Heart left ventricle (tissue), 16 donors: ENCODE results near the gene CEP85. TPM values are rescaled to one million over a fixed set of nuclear protein-coding genes. Genes with fewer than 3 reads are reported as not detected.
A peak's percentile ranks its signal among the peaks of the same experiment; 100 is the strongest.

Experiments
- ATAC-seq, 4 donors: fragments of 200-7000 bp; cut with Tn5 transposase; one replicate each; pipeline ENCODE4 v1.9.1; 2020 to 2022; ENCODE audit warnings: moderate library complexity in 4 of 4, mild to moderate bottlenecking in 3 of 4, moderate number of reproducible peaks in 1 of 4
- DNase-seq, 5 donors: peaks; one replicate each; pipeline ENCODE4 v3.0.0-alpha.2; 2020
- H3K27ac ChIP-seq, 12 donors: fragments of 200-600 bp; sonication (generic) in 4 of 12; one replicate each; pipeline versions ENCODE4 v1.5.0 to v1.8.0; 2016 to 2022; ENCODE audit warnings: mild to moderate bottlenecking in 2 of 12
- H3K27me3 ChIP-seq, 9 donors: fragments of 200-600 bp; sonication (generic) in 2 of 9; one replicate each; pipeline versions ENCODE4 v1.5.1 to v1.8.0; 2016 to 2022; ENCODE audit warnings: mild to moderate bottlenecking in 3 of 9
- H3K36me3 ChIP-seq, 9 donors: fragments of 200-600 bp; sonication (generic) in 2 of 9; one replicate each; pipeline versions ENCODE4 v1.5.0 to v1.8.0; 2018 to 2022; ENCODE audit warnings: mild to moderate bottlenecking in 2 of 9
- H3K4me1 ChIP-seq, 12 donors: fragments of 200-600 bp; sonication (generic) in 4 of 12; one replicate each; pipeline versions ENCODE4 v1.5.0 to v1.8.0; 2016 to 2022; ENCODE audit warnings: mild to moderate bottlenecking in 3 of 12
- H3K4me3 ChIP-seq, 12 donors: fragments of 200-600 bp; sonication (generic) in 4 of 12; one replicate each; pipeline versions ENCODE4 v1.5.0 to v1.8.0; 2017 to 2022; ENCODE audit warnings: mild to moderate bottlenecking in 9 of 12, moderate library complexity in 4 of 12
- H3K9me3 ChIP-seq, 12 donors: fragments of 200-600 bp; sonication (generic) in 4 of 12; one replicate each; pipeline versions ENCODE4 v1.5.0 to v1.8.0; 2016 to 2022; ENCODE audit warnings: mild to moderate bottlenecking in 1 of 12
- CTCF ChIP-seq, 12 donors: fragments of 200-600 bp; sonication (generic) in 4 of 12; IDR thresholded peaks; one replicate each; pipeline versions ENCODE4 v1.5.0 to v1.8.0; 2018 to 2022; ENCODE audit warnings: antibody characterized with exemption in 12 of 12, mild to moderate bottlenecking in 5 of 12
- POLR2A ChIP-seq, 2 donors: fragments of 450-650 bp; IDR thresholded peaks; one replicate each; pipeline ENCODE4 v1.6.1; 2017; ENCODE audit warnings: antibody characterized with exemption in 2 of 2, mild to moderate bottlenecking in 2 of 2, moderate library complexity in 2 of 2
- WGBS, 4 donors: extraction: QIAGEN DNeasy Blood & Tissue Kit in 2 of 4; methylation state at CpG; one replicate each; pipeline versions ENCODE4 v1.1.5 to v1.1.7; 2013 to 2018; 5-methylcytosine and 5-hydroxymethylcytosine counted together
- intact Hi-C, 10 donors: fragments of 100-400 bp; cut with DNase I; formaldehyde crosslinking; loops; one replicate each; pipeline versions ENCODE4 v1.11.1 to v1.14.2; 2022
- polyA plus RNA-seq, 2 donors: library from polyadenylated mRNA; stranded (reverse); fragments of 200-250 nt; gene quantifications; one replicate each; pipeline ENCODE4 v1.2.3, GENCODE V29; 2013
- total RNA-seq, 9 donors: library from RNA; depleted of rRNA in 2 of 9; stranded (reverse); fragments of >200 nt in 2 of 9; fragmentation: NEBNext Ultra II Directional in 3 of 9; extraction: Animal tissue kit (Norgen Biotek cat#: 25700) in 3 of 9; gene quantifications; one replicate each; pipeline versions ENCODE4 v1.1.0 to v1.2.4, GENCODE V29; 2016 to 2023
- donor health status: ischemic (EF 13 %, LVEDD 7.1; RV severe dilation, severe dysfunction).
- donor health status: healthy with polysubstance abuse.
- donor health status: DM: no; HTN: yes; CAD: no.
- donor health status: DM: no; HTN: no; CAD: no.
- donor health status: ischemic (EF 25% LVEDD 6.9; RV normal size, moderate dysfunction).
- donor health status: ischemic (EF 25% LVEDD 5.7; RV mildly dilated, moderate dysfunction).
- donor health status: healthy.
- donor health status: DM: yes; HTN: yes; CAD: no.
- donor health status: ischemic (EF 35%, LVEDD 5.7; RV mildly dilated, moderate dysfunction).
- donor health status: nonischemic (EF 11% LVEDD 7.7; RV severe dilation, severe dysfunction).
- donor health status: DM: yes; HTN: yes; CAD: no.
- donor health status: PGD.
- donor health status: ischemic (EF 29% LVEDD 5.4; RV normal size, mild dysfunction).
- donor health status: nonischemic (EF 23%, LVEDD 6.1; RV moderate dilation, normal function).

The CEP85 gene
- total and polyA plus RNA-seq, 11 donors: 13.4 to 180 (median 41.6) TPM

GRCh38 chr1:26213335-26213905 lies 20.6 kb upstream of the CEP85 start:
- Histone ChIP-seq H3K4me1 (peaks cover 0 to 5% (median 0%) of the 10 kb centered on the region in 12 donors), H3K27ac (no peak overlapping the region), H3K27me3 (peaks cover 0 to 3% (median 0%) of the 10 kb centered on the region in 9 donors), H3K4me3 (no peak overlapping the region), H3K36me3 (no peaks in the 10 kb centered on the region), H3K9me3 (no peaks in the 10 kb centered on the region)
- intact Hi-C loops: no loop called here
- ATAC-seq (no peak), DNase-seq (no peak)
- TF ChIP-seq POLR2A (IDR thresholded peaks at IDR 0.05) (no peak), CTCF (IDR thresholded peaks at IDR 0.05) (no peak)
- WGBS, 4 donors: 85 to 91% (median 89%) methylated on average over 6 of the region's 6 CpGs

- H3K27ac ChIP-seq: no peak overlapping the region
- DNase-seq: no peak
- intact Hi-C loops: no loop called here
- H3K36me3 ChIP-seq: no peaks in the 10 kb centered on the region
- H3K9me3 ChIP-seq: no peaks in the 10 kb centered on the region
- no peak for ATAC-seq
- H3K4me1 ChIP-seq: peaks cover 0 to 4% (median 0%) of the 10 kb centered on the region in 12 donors
- no peak overlapping the region for H3K4me3 ChIP-seq
- H3K27me3 ChIP-seq: no peaks in the 10 kb centered on the region
- WGBS, 4 donors: 46 to 86% (median 56%) methylated on average over 3 of the region's 3 CpGs
- no peak for TF ChIP-seq POLR2A (IDR thresholded peaks at IDR 0.05)
- no peak for TF ChIP-seq CTCF (IDR thresholded peaks at IDR 0.05)
These were observed 18.8 kb upstream of the CEP85 start for GRCh38 chr1:26215246-26215645.

DNA sequence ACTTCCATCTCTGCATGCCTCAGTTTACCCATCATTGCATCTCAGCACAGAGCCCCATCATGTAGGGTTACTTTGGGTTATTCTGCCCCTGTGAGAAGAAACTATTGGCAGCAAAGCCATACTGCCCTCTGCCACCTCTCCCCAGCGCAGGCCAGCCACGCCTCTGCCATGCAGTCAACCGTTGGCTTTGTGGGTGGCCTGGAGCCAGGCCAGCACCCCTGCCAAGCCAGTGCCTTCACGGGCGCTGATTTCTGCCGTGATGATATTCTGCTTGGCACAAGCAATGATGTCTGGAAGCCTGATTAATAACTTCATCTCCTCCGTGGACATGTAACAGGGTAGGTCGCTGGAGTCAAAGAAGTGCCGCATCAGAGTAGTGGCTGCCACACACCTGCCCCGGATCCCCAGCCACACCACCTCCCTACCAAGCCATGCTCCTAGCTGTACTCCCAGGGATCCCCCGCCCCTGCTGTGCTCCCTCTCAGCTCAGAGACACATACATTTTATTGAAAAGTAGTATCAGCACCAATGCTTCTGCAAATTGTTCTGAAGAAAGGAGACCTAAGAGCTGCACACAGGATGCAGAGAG lies 15.0 kb upstream of the CEP85 start:
- Histone ChIP-seq H3K27ac (no peak overlapping the region), H3K27me3 (peaks cover 0 to 6% (median 0%) of the 10 kb centered on the region in 9 donors)
- ATAC-seq: peak in 3 of 4 donors; percentile 64 to 82 (median 75)

More for the DNA sequence above, 15.0 kb upstream of the CEP85 start:
- H3K9me3 ChIP-seq: no peaks in the 10 kb centered on the region
- intact Hi-C loops: no loop called here
- no peak overlapping the region for H3K4me3 ChIP-seq
- H3K4me1 ChIP-seq: no peaks in the 10 kb centered on the region
- H3K36me3 ChIP-seq: no peaks in the 10 kb centered on the region
- peak in 4 of 5 donors; percentile 25 to 69 (median 58) for DNase-seq
- WGBS, 4 donors: 47 to 59% (median 54%) methylated on average over 11 of the region's 11 CpGs
- no peak for TF ChIP-seq CTCF (IDR thresholded peaks at IDR 0.05)
- no peak for TF ChIP-seq POLR2A (IDR thresholded peaks at IDR 0.05)
